HG02870 (cell line): ENCODE data around the gene APOBEC4.
"Not testable (repeated sequence)": the region's sequence is repeated elsewhere in the genome, so short reads cannot be mapped to it uniquely, and the experiment has no call there.

Experiments used
- ATAC-seq: cut with Tn5 transposase; IDR thresholded peaks from one replicate; pipeline ENCODE4 v1.9.1; 2021; ENCODE audit warnings: mild to moderate bottlenecking, moderate library complexity; ENCODE audit not compliant: unreplicated experiment

Gene APOBEC4

GRCh38 chr1:183635099-183635605 lies 18.0 kb downstream of the APOBEC4 start:
- ATAC-seq, result peak; percentile 7

GRCh38 chr1:183634429-183635065 lies 18.6 kb downstream of the APOBEC4 start:
- no peak for ATAC-seq

GRCh38 chr1:183633676-183634343 lies 19.3 kb downstream of the APOBEC4 start:
- peak; percentile 40 for ATAC-seq

GRCh38 chr1:183632964-183633363 lies 20.2 kb downstream of the APOBEC4 start:
- no peak for ATAC-seq

- no peak for ATAC-seq
Measured at GRCh38 chr1:183632114-183632513, 21.0 kb downstream of the APOBEC4 start.

GRCh38 chr1:183630748-183631147 lies 22.4 kb downstream of the APOBEC4 start:
- no peak for ATAC-seq

GRCh38 chr1:183628537-183628936 lies 24.6 kb downstream of the APOBEC4 start:
- no peak for ATAC-seq

GRCh38 chr1:183626236-183626635 lies 26.9 kb downstream of the APOBEC4 start:
- ATAC-seq, result not testable (repeated sequence)

GRCh38 chr1:183622884-183623785 lies 30.0 kb downstream of the APOBEC4 start:
- ATAC-seq, result peak; percentile 70

GRCh38 chr1:183622013-183622412 lies 31.1 kb downstream of the APOBEC4 start:
- no peak for ATAC-seq

GRCh38 chr1:183620311-183620710 lies 32.8 kb downstream of the APOBEC4 start:
- ATAC-seq, result no peak

- ATAC-seq, result no peak
Measured at GRCh38 chr1:183619781-183620180, 33.3 kb downstream of the APOBEC4 start.

GRCh38 chr1:183618202-183618601 lies 34.9 kb downstream of the APOBEC4 start:
- not testable (repeated sequence) for ATAC-seq

GRCh38 chr1:183612975-183613374 lies 40.1 kb downstream of the APOBEC4 start:
- not testable (repeated sequence) for ATAC-seq

GRCh38 chr1:183612407-183612806 lies 40.7 kb downstream of the APOBEC4 start:
- no peak for ATAC-seq

GRCh38 chr1:183611021-183611420 lies 42.1 kb downstream of the APOBEC4 start:
- ATAC-seq, result no peak

GRCh38 chr1:183609759-183610452 lies 43.2 kb downstream of the APOBEC4 start:
- ATAC-seq, result no peak

GRCh38 chr1:183609313-183609712 lies 43.8 kb downstream of the APOBEC4 start:
- peak; percentile 50 for ATAC-seq

GRCh38 chr1:183607322-183607980 lies 45.7 kb downstream of the APOBEC4 start:
- ATAC-seq, result no peak

- no peak for ATAC-seq
Measured at GRCh38 chr1:183605904-183606303, 47.2 kb downstream of the APOBEC4 start.
